A204.1 (cell line): ENCODE measurements around the gene KLB.
"Not testable (repeated sequence)": the region's sequence is repeated elsewhere in the genome, so short reads cannot be mapped to it uniquely, and the experiment has no call there.

Experiments used
- FAIRE-seq: peaks from 2 replicates; lab custom pipeline; 2012; peaks lifted over from hg19 to GRCh38; lab: Jason Lieb, UNC

KLB gene

DNA sequence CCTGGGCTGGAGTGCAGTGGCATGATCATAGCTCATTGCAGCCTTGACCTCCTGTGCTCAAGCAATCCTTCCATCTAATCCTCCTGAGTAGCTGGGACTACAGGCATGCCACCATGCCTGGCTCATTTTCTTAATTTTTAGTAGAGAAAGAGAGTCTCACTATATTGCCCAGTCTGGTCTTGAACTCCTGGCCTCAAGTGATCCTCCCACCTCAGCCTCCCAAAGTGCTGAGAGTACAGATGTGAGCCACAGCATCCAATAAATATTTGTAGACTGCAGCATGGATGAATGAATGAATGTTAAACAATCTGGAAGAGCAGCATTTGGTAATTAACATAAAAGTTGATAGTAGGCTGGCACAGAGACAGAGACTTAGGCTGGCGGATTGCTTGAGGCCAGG is 20.0 kb downstream of the KLB start:
- no peak for FAIRE-seq

DNA sequence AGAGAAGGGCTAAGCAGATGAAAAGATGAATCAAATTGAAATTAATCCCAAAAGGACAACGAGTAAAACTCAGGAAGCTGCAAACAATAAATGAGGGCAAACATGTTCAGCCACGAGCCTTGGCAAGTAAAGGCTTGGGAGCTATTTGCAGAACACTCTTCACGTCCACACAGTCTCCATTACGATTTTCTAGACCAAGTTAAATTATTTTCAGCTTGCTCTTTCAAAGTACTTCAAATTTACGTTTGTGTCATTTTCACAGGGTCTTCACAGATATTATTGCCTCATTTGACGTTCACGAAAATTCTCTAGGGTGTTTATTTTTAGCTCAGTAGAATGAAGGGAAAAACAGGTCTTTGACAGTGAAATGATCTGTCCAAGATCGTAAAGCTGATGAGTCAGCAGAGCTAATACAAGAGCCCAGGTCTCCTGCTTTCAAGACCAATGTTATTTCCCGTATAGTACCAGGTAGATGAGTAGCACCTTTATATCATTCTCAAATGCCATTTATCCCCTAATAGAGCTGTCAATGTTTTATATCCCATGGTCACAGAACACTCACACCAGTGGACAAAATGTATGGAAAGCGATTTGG is 20.9 kb downstream of the KLB start:
- FAIRE-seq = no peak

DNA sequence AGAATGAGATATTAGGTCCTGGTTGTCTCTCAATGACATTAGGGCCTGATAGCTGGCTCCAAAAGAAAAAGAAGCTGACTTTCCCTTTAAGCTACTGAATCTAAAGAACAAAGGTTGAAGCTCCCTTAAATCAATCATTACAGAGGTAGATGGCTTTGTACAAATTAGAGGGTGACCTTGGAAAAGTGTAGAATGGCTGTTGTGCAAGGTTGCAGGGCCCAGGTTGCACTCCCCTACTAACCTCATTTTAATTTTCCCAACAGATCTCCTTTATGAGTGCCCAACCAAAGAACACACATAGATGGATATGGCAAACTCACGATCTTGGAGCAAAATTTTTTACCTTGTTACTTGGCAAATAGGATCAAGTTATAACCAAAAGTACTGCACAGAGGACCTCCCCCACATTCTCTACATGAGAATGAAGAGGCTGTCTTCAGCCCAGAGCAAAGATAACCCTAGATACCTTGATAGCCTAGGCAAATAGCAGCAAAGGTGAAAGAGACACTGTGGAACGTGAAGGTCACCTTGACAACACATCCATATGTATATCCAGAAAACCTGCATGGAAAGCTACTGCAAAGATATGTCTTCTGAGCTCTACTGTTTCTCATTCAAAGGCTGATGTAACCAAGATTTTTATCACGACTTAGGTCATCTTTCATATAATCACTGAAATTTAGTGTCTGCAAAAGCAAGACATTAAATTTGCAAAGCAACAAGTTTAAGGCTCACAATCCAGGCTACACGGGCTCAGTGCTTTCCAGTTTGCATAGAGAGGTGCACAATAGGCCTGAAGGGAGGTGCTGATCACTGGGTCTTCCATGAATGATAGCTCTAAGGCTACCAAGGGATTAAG is 23.0 kb downstream of the KLB start:
- FAIRE-seq = no peak

DNA sequence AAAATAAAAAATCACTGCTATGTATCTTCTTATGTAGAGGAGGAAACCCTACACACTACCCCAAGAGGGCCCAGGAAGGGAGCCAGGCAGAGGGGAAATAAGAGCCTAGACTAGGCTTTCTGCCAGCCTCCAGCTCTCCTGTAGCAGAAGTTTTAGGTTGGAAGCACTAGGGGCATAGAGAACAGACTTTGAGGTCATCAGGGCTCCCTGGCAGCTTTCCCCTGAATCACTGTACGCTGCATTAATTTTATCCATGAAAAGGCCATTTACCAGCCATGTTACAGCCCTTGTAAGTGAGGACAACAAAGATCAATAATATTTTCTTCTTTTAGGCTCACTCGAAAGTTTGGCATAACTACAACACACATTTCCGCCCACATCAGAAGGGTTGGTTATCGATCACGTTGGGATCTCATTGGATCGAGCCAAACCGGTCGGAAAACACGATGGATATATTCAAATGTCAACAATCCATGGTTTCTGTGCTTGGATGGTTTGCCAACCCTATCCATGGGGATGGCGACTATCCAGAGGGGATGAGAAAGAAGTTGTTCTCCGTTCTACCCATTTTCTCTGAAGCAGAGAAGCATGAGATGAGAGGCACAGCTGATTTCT is 27.3 kb downstream of the KLB start:
- no peak for FAIRE-seq

DNA sequence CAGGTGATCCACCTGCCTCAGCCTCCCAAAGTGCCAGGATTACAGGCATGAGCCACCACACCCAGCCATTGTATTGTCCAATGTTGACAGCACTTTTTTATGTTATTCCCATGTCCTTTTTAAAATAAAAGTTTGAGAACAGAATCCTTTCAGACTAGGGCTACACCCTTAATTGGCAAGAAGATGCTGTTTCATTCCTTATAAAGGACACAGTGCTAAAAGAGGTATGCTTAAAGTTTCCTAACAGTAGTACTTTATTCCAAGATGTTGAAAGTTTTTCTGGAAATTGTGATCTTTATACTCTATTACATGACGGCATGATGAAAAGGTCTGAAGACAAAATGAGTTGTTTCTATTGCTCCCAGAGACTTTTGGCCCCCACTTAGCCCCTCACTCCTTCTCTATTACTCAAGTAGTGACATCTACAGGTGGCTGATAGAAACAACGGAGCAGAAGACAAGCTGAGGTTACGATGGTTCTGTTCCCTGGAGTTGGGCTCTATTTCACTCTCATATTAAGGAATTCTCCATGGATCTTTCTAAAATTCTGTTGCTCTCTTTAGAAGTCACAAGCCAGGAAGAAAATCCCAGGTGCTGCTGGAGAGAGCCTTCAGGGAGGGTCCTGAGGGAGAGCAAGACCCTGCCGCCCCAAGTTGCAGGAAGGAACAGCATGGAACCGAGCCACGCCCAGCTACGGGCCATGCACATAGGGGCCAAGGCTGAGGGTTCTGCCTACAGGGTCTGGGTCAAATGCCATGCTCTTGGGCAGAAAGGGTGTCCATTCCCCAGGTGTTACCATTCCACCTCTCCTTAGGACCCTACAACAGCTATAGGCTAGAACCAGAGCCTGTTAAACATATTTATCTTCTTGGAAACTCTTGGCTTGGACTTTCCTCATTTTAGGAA is 29.2 kb downstream of the KLB start:
- FAIRE-seq = no peak

DNA sequence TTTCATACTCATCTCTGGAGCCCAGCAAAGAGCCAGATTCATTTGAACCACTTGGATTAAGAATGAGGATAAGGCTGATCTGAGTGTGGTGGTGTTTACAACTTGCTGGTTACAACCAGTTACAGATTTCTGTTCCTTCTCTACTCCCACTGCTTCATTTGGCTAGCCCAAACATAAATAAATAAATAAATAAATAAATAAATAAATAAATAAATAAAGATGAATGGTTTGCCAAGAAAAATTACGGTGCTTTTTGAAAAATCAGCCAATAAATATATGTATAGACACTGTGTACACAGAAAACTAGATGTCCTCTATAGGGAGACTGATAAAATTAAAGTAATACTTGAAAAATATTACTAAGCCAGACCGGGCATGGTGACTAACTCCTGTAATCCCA is 34.9 kb downstream of the KLB start:
- no peak for FAIRE-seq

DNA sequence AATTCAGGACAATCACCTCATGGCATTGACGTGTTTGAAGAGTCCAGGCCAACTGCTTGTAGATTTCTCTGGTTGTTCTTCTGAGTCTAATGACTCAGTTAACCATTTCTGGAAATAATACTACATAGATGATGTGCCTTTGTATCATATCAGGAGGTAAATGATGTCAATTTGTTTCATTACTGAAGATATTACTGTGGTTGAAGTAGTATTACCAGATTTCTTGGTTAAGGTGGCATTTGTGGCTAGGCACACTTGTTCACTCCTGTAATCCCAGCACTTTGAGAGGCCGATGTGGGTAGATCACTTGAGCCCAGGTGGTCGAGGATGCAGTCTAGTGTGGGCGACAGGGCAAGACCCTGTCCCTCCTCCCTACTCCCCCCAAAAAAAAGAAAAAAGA is 36.3 kb downstream of the KLB start:
- FAIRE-seq = no peak

DNA sequence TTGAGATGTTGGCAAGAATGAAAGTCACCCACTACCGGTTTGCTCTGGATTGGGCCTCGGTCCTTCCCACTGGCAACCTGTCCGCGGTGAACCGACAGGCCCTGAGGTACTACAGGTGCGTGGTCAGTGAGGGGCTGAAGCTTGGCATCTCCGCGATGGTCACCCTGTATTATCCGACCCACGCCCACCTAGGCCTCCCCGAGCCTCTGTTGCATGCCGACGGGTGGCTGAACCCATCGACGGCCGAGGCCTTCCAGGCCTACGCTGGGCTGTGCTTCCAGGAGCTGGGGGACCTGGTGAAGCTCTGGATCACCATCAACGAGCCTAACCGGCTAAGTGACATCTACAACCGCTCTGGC is 39.7 kb downstream of the KLB start:
- FAIRE-seq = no peak

DNA sequence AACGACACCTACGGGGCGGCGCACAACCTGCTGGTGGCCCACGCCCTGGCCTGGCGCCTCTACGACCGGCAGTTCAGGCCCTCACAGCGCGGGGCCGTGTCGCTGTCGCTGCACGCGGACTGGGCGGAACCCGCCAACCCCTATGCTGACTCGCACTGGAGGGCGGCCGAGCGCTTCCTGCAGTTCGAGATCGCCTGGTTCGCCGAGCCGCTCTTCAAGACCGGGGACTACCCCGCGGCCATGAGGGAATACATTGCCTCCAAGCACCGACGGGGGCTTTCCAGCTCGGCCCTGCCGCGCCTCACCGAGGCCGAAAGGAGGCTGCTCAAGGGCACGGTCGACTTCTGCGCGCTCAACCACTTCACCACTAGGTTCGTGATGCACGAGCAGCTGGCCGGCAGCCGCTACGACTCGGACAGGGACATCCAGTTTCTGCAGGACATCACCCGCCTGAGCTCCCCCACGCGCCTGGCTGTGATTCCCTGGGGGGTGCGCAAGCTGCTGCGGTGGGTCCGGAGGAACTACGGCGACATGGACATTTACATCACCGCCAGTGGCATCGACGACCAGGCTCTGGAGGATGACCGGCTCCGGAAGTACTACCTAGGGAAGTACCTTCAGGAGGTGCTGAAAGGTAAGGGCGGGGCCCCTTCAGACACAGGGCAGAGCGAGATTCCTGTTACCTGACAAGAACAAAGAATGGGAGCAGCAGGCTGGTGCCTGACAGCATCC is 40.3 kb downstream of the KLB start:
- no peak for FAIRE-seq

DNA sequence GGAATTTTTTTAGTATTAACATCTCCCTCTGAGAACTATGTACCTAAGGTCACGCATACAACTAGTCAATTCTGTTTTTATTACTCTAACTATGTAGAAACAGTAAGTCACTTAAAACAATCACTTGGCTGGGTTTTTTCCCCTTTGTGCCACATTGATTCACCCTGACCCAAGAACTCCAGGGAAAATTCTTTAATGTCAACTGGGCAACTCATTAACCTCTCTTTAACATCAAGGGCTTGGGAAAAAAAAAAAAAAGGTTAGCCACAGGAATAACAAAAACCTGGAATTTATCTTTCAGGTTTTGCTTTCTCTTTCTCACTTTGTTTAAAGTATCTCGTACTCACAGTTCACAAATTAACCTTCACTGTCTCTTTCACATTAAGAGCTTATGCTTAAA is 43.9 kb downstream of the KLB start:
- no peak for FAIRE-seq

DNA sequence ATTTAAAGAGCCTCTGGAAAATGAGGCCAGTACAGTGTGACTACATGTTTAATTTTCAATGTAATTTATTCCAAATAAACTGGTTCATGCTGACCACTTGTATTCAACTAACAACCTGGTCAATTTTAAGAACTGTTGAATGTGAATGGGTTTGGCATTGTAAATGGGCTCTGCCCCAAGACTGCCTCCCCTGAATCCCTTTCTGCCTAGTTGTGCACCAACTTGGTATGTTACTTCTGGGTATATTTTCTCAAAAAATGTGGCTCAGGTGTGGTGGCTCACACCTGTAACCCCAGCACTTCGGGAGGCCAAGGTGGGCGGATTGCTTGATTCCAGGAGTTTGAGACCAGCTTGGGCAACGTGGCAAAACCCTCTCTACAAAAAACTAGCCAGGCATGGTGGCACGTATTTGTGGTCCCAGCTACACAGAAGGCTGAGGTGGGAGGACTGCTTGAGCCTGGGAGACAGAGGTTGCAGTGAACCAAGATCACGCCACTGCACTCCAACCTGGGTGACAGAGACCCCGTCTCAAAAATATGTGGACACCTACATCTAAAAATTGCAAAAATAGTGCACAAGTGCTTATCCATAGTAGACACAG is 44.8 kb downstream of the KLB start:
- FAIRE-seq = no peak

DNA sequence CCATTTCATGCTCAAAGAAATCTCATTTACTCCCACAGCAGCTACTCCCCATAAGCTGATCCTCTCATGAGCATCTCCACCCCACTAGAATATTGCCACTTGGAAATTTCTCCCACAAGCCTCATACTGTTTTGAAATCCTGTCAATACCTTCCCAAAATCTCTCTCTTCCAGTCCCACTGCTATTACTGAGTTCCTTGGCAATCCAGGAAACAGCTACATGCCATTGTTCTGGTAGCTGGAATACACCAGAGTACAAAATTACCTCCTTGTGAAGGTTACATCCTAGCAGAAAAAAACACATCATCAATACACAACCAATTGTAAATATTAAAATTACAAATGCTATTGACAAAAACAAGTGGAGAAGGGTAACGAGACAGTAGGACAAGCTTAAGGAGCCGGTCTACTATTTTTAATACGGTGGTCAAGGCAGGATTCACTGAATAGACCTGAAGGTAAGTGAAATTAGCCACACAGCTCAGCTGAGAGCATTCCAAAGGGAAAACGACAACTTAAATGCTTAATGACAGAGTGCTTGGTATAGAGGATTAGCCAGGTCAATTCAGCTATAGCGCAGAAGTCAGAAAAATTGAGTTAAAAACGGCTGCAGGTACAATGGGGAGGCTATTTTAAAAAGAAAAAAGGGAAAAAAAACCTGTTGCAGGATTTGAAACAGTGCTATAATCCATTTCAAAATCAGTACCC is 45.6 kb downstream of the KLB start:
- FAIRE-seq = no peak

DNA sequence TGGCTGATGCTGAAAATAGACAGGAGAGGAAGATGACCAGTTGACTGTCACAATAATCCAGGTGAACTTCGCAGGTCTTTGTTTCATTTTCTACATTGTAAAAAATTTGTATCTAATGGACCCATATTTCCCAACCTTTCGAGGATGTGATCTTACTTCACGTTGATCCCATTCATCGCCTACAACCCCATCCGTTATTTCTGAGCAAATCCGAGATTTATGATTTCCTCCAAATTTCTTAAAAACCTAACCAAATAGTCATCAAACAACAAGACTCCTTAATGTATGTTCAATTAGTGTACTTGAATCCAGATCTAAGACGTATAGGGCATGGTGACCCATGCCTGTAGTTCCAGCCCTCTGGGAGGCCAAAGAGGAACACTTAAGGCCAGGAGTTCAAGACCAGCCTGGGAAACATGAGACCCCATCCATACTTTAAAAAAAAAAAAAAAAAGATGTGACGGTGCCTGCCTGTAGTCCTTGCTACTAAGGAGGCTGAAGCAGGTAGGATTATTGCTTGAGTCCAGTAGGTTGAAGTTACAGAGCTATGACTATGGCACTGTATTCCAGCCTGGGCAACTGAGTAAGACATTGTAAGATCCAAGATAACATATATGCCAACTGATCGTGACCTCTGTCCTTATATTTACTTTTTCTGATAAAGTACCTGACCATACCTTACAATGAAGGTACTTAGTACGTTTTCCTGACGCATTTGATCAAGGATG is 46.3 kb downstream of the KLB start:
- FAIRE-seq = no peak

DNA sequence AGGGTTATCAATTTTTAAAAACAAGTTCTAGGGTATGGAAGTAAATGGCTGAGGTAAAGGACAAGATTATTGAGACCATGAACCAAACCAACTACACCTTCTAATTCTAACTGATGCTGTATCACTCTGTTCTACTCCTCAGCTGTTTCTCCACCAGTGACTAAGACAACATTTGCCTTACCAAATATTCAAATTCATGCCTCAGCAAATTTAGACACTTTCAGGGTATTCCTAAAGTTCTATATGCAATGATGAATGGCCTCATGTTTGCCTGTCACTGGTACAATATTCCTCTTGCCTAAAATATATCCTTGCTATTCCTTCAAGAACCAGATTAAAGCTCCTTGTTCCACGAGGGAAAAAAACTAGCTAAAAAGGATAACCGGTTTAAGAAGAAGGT is 47.0 kb downstream of the KLB start:
- FAIRE-seq = no peak

DNA sequence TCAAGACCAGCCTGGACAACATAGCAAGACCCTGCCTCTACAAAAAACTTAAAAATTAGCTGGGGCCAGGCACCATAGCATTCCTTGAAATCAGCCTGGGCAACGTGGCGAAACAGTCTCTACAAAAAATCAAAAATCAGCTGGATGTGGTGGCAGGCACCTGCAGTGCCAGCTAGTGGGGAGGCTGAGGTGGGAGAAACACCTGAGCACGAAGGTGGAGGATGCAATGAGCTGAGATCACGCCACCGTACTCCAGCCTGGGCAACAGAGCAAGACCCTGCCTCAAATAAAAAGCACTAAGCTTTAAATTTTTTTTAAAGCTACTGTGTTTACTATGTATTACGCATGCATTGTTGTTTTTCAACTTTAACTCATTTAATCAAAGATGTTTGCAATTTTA is 48.8 kb downstream of the KLB start:
- FAIRE-seq = no peak

DNA sequence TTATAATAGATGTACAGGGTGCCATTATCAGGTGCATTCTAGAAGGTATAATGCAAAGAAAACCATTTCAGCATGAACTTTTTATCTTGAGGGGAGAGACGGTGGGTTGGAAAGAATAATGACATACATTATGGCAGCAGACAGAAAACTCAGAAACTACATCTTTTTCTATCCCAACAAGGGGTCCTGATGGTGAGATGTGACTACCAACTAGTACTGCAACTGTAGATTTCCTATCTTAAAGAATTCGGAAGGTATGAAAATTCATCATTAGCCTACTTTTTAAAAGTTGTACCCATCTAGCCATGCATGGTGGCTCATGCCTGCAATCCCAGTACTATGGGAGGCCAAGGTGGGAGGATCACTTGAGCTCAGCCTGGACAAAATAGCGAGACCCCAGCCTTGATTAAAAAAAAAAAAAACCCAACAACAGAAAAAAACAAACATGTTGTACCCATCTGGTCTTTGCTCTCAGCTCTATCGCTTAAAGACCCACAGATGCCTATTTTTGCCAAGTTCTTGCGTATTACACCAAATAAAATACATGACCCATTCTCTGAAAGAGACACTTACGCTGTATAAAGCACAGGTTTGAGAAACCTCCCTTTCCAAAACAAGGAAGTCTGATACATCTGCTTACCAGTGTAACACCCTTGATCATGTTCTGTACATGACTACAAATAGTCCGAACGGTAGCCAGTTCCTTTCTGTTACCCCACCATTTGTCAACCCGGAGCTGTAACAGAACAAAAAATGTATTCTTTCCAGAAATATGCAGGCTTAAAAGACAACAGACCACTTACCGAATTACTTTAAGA is 50.4 kb downstream of the KLB start:
- FAIRE-seq = no peak

DNA sequence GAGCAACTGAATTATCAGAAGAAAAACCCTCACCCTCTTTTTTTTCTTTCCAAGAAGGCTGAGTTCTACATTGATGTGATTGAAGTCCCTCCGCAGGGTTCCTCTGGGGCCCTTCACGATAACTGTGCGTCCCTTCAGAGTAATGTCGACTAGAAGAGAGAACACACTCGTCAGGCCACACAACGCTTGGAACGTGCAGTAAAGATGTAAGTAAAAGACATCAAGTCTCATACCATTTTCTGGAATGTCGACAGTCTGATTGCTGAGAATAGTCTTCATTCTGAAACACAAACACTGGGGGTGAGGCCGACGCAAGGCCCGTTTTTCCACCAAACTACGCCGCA is 51.4 kb downstream of the KLB start:
- FAIRE-seq = not testable (repeated sequence)

DNA sequence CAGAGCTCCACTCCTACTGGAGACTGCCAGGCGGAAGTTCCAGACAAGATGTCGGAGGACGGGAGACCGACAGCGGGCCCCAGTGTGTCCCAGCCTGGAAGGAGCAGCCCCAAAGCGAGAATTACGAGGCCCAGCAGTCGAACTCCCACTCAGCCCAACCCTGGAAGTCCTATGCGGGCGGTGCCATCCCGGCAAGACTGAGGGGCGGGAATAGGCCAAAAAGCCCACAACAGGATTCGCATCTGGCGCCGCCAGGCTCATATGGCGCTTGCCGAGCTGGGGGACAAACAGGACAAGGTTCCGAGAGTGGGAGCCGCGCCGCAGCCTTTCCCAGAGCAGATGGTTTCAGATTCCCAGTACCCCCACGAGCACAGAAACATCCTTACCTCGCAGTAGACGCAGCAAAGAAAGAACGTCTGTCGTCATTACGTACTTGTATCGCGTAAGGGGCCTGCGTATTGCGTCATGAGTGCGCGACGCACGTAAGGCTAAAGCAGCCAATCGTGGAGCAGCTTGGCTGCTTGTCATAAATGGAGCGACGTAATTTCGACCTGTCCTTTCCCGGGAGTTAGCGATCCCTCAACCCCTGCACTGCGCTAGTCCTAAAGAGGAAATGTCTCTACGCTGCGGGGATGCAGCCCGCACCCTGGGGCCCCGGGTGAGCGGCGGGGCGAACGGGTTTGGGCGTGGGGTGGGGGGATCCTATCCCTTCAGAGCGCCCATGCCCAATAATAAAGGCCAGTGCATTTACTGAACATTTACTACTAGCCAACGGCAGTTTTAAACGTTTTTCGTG is 52.0 kb downstream of the KLB start, which contains the start of the genes LIAS and RPL9:
TSS of gene LIAS (plus strand) at position 552 of the 796 bp plus-strand sequence. CDS start at position 614, 62 bp downstream.
TSS of gene RPL9 (minus strand) at position 418 of the 796 bp plus-strand sequence. CDS start 483 bp downstream, outside the sequence.
- peak; percentile 97 for FAIRE-seq
